ENCODE data around the gene MORF4L1. TPM values are rescaled to one million over a fixed set of nuclear protein-coding genes. Genes with fewer than 3 reads are reported as not detected.
"Not testable (repeated sequence)": the region's sequence is repeated elsewhere in the genome, so short reads cannot be mapped to it uniquely, and the experiment has no call there.

MORF4L1 gene
- total and polyA plus RNA-seq, 2 experiments from 2014 or later = 357 to 388 TPM

DNA sequence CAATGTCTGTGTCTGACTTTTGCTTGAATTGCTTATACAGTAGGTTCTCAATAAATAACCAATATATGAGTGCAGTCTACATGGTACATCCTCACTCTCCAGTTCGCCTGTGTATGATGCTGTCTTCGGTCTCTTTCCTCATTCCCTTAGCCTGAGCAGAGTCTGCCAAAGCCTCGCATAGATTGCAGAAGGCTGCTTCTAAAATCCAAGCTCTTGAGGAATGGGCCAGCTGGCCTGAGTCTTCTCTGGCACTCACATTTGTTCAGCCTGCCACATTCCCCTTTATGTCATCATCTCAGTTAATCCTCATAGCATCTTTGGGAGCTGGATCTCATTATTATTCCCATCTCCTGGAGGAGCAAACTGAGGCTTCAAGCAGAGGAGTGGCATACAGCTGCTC is 34.2 kb upstream of the MORF4L1 start:
- peak; percentile 43 for DNase-seq
- in situ Hi-C loops (cut with MboI) = no loop called here
- no peaks in the 10 kb centered on the region for H3K9me3 ChIP-seq (ENCODE audit: low read depth)
- no peak overlapping the region for H3K4me3 ChIP-seq
- no peaks in the 10 kb centered on the region for H3K9me2 ChIP-seq (ENCODE audit: insufficient read depth)
- no peaks in the 10 kb centered on the region for H3F3A ChIP-seq (ENCODE audit: insufficient read depth)
- no peak overlapping the region for H3K9ac ChIP-seq
- H3K27ac ChIP-seq = no peak overlapping the region
- no peak overlapping the region for H3K4me2 ChIP-seq (ENCODE audit: unreplicated experiment)
- no peak overlapping the region for H2AFZ ChIP-seq
- no peaks in the 10 kb centered on the region for H3K4me1 ChIP-seq (ENCODE audit: insufficient read depth)
- H4K20me1 ChIP-seq (ENCODE audit: insufficient read depth) = no peaks in the 10 kb centered on the region
- no peaks in the 10 kb centered on the region for H3K36me3 ChIP-seq (ENCODE audit: low read depth)
- TF ChIP-seq EZH2 (IDR thresholded peaks at IDR 0.05; ENCODE audit: insufficient read depth, poor library complexity, severe bottlenecking) (no peak), EZH2phosphoT487 (IDR thresholded peaks at IDR 0.05; ENCODE audit: insufficient read depth, low read depth) (no peak)
- peaks cover 9% of the 10 kb centered on the region; the same call in 1 of the 2 replicates for H3K27me3 ChIP-seq (replicated peaks; ENCODE audit: insufficient read depth)
- H3K79me2 ChIP-seq (ENCODE audit: insufficient read depth) = no peaks in the 10 kb centered on the region
- WGBS, 2 experiments (ENCODE audit: low coverage in 1 of 2, low lambda C conversion rate in 2 of 2, missing lambda C conversion rate in 2 of 2) = 11 to 24% methylated on average over 3 of the region's 3 CpGs

DNA sequence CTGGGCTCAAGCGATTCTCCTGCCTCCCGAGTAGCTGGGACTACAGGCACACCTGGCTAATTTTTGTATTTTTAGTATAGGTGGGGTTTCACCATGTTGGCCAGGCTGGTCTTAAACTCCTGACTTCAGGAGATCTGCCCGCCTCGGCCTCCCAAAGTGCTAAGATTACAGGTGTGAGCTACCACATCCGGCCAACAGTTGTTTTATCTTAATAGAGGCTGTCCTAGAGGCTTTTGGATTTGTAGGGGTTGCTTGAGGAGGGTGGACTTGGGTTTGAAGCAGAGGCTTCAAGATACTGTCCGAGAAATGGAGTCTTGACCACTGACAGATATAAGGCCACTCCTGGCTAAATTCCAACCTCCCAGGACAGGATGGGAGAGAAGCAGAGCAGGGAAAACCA is 33.5 kb upstream of the MORF4L1 start:
- in situ Hi-C loops (cut with MboI); H3K27ac ChIP-seq; H3K79me2 ChIP-seq (ENCODE audit: insufficient read depth): not testable (repeated sequence)

DNA sequence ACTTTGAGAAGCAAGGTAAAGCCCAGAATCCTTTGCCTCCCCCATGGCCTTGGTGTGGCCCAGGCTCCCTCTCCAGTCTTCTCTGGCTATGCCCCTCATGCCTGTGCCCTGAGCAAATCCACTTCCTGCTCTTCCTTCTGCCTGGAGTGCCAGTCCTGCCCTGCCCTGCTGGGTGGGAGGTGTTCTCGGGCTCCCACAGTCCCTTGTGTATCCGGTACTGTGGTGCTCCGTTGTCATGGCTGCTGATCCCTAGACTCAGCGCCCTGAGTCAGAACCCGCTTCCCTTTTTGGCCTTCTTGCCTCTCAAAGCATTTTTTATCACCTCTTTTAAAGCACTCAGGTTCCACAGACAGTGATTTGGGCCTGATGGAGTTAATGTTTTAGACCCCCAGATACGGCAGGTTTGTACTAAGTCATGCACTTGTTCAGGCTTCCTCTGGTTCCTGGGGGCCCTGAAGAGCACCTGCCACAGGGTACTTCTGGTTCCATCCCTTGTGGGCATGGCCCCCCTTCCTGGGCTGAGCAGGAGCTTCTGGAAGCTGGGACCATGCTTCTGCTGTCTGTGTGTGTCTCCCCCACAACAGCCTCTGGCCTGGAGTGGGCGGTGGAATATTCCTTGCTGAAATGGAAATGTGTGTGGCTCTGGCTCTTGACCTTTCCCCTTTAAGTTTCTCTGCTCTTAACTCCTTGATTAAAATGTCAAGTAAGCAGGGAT is 31.9 kb upstream of the MORF4L1 start:
- Histone ChIP-seq H3K27me3 (replicated peaks; ENCODE audit: insufficient read depth) (no peaks in the 10 kb centered on the region; the same call in 1 of the 2 replicates), H3K4me1 (ENCODE audit: insufficient read depth) (no peaks in the 10 kb centered on the region), H3K36me3 (ENCODE audit: low read depth) (no peaks in the 10 kb centered on the region), H3K27ac (no peak overlapping the region), H3K9ac (no peak overlapping the region), H4K20me1 (ENCODE audit: insufficient read depth) (no peaks in the 10 kb centered on the region), H3K79me2 (ENCODE audit: insufficient read depth) (no peaks in the 10 kb centered on the region), H3K4me2 (ENCODE audit: unreplicated experiment) (no peak overlapping the region), H2AFZ (no peak overlapping the region), H3K9me3 (ENCODE audit: low read depth) (no peaks in the 10 kb centered on the region), H3K9me2 (ENCODE audit: insufficient read depth) (no peaks in the 10 kb centered on the region), H3F3A (ENCODE audit: insufficient read depth) (no peaks in the 10 kb centered on the region), H3K4me3 (no peak overlapping the region)
- 95 to 96% methylated on average over 7 of the region's 7 CpGs for WGBS, 2 experiments (ENCODE audit: low coverage in 1 of 2, low lambda C conversion rate in 2 of 2, missing lambda C conversion rate in 2 of 2)
- in situ Hi-C loops (cut with MboI) = no loop called here
- peak; percentile 17 for DNase-seq
- no peak for TF ChIP-seq EZH2phosphoT487 (IDR thresholded peaks at IDR 0.05; ENCODE audit: insufficient read depth, low read depth)
- no peak for TF ChIP-seq EZH2 (IDR thresholded peaks at IDR 0.05; ENCODE audit: insufficient read depth, poor library complexity, severe bottlenecking)

More for the DNA sequence above, 33.5 kb upstream of the MORF4L1 start:
- not testable (repeated sequence) for H3F3A ChIP-seq (ENCODE audit: insufficient read depth); H2AFZ ChIP-seq; H3K4me1 ChIP-seq (ENCODE audit: insufficient read depth); H3K36me3 ChIP-seq (ENCODE audit: low read depth); H3K27me3 ChIP-seq (replicated peaks; ENCODE audit: insufficient read depth); H3K9ac ChIP-seq; H3K9me3 ChIP-seq (ENCODE audit: low read depth); H4K20me1 ChIP-seq (ENCODE audit: insufficient read depth); DNase-seq; H3K9me2 ChIP-seq (ENCODE audit: insufficient read depth); H3K4me3 ChIP-seq; H3K4me2 ChIP-seq (ENCODE audit: unreplicated experiment)
- WGBS, 2 experiments (ENCODE audit: low coverage in 1 of 2, low lambda C conversion rate in 2 of 2, missing lambda C conversion rate in 2 of 2) = 68 to 76% methylated on average over 6 of the region's 6 CpGs

DNA sequence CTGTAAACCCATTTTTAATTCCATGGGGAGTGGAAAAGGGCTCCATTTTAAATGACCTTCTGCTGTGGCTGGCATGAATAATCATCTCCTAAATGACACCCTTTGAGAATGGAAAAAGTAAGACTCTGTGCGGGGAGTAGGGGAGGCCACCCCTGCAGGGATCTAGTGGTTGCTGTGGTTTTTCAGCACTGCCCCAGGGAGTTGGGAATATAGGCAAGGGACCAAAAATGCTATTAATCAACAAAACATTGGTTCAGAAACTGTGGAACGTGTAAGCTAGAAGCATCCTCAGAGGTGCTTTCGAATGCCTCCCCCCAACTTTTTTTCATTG is 31.3 kb upstream of the MORF4L1 start:
- H4K20me1 ChIP-seq (ENCODE audit: insufficient read depth) = no peaks in the 10 kb centered on the region
- no peaks in the 10 kb centered on the region for H3F3A ChIP-seq (ENCODE audit: insufficient read depth)
- H2AFZ ChIP-seq = no peak overlapping the region
- no peak overlapping the region for H3K9ac ChIP-seq
- H3K27me3 ChIP-seq (replicated peaks; ENCODE audit: insufficient read depth) = no peaks in the 10 kb centered on the region
- 59 to 80% methylated on average over 3 of the region's 3 CpGs for WGBS, 2 experiments (ENCODE audit: low coverage in 1 of 2, low lambda C conversion rate in 2 of 2, missing lambda C conversion rate in 2 of 2)
- in situ Hi-C loops (cut with MboI) = no loop called here
- no peak overlapping the region for H3K4me2 ChIP-seq (ENCODE audit: unreplicated experiment)
- no peak overlapping the region for H3K27ac ChIP-seq
- H3K9me2 ChIP-seq (ENCODE audit: insufficient read depth) = no peaks in the 10 kb centered on the region
- H3K4me1 ChIP-seq (ENCODE audit: insufficient read depth) = no peaks in the 10 kb centered on the region
- TF ChIP-seq EZH2phosphoT487 (IDR thresholded peaks at IDR 0.05; ENCODE audit: insufficient read depth, low read depth) (no peak), EZH2 (IDR thresholded peaks at IDR 0.05; ENCODE audit: insufficient read depth, poor library complexity, severe bottlenecking) (no peak)
- no peaks in the 10 kb centered on the region for H3K36me3 ChIP-seq (ENCODE audit: low read depth)
- no peaks in the 10 kb centered on the region for H3K9me3 ChIP-seq (ENCODE audit: low read depth)
- no peak overlapping the region for H3K4me3 ChIP-seq
- H3K79me2 ChIP-seq (ENCODE audit: insufficient read depth) = no peaks in the 10 kb centered on the region
- peak; percentile 7 for DNase-seq

DNA sequence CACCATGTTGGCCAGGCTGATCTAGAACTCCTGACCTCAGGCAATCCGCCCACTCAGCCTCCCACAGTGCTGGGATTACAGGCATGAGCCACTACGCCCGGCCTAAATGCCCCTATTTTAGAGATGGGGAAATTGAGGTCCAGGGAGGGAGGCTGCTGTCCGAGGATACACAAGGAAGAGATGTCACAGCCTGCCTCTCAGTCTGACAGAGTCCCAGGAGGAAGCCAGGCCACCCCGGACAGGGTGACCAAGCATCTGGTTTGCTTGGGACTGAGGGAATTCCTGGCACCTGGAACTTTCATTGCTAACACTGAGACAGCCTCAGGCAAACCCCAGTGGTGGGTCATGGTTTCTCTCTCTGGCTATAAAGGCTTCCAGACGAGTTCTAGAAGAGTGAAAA is 30.8 kb upstream of the MORF4L1 start:
- Histone ChIP-seq H3K27me3 (replicated peaks; ENCODE audit: insufficient read depth) (no peaks in the 10 kb centered on the region), H3F3A (ENCODE audit: insufficient read depth) (no peaks in the 10 kb centered on the region), H3K4me2 (ENCODE audit: unreplicated experiment) (no peak overlapping the region), H2AFZ (no peak overlapping the region), H3K36me3 (ENCODE audit: low read depth) (no peaks in the 10 kb centered on the region), H3K4me3 (no peak overlapping the region), H3K27ac (no peak overlapping the region), H3K9me2 (ENCODE audit: insufficient read depth) (no peaks in the 10 kb centered on the region), H3K9me3 (ENCODE audit: low read depth) (no peaks in the 10 kb centered on the region), H3K4me1 (ENCODE audit: insufficient read depth) (no peaks in the 10 kb centered on the region), H3K79me2 (ENCODE audit: insufficient read depth) (no peaks in the 10 kb centered on the region), H3K9ac (no peak overlapping the region), H4K20me1 (ENCODE audit: insufficient read depth) (no peaks in the 10 kb centered on the region)
- 59 to 69% methylated on average over 6 of the region's 6 CpGs for WGBS, 2 experiments (ENCODE audit: low coverage in 1 of 2, low lambda C conversion rate in 2 of 2, missing lambda C conversion rate in 2 of 2)
- TF ChIP-seq EZH2phosphoT487 (IDR thresholded peaks at IDR 0.05; ENCODE audit: insufficient read depth, low read depth) (no peak), EZH2 (IDR thresholded peaks at IDR 0.05; ENCODE audit: insufficient read depth, poor library complexity, severe bottlenecking) (no peak)
- no peak for DNase-seq
- in situ Hi-C loops (cut with MboI) = no loop called here

Data from GM23248 (cell line).